Measurements from ENCODE around the gene BEND3. TPM values are rescaled to one million over a fixed set of nuclear protein-coding genes. Genes with fewer than 3 reads are reported as not detected.
"Not testable (repeated sequence)": the region's sequence is repeated elsewhere in the genome, so short reads cannot be mapped to it uniquely, and the experiment has no call there.

Gene BEND3
- total RNA-seq, 2 experiments from 2014 or later: 2.3 to 2.5 TPM

DNA sequence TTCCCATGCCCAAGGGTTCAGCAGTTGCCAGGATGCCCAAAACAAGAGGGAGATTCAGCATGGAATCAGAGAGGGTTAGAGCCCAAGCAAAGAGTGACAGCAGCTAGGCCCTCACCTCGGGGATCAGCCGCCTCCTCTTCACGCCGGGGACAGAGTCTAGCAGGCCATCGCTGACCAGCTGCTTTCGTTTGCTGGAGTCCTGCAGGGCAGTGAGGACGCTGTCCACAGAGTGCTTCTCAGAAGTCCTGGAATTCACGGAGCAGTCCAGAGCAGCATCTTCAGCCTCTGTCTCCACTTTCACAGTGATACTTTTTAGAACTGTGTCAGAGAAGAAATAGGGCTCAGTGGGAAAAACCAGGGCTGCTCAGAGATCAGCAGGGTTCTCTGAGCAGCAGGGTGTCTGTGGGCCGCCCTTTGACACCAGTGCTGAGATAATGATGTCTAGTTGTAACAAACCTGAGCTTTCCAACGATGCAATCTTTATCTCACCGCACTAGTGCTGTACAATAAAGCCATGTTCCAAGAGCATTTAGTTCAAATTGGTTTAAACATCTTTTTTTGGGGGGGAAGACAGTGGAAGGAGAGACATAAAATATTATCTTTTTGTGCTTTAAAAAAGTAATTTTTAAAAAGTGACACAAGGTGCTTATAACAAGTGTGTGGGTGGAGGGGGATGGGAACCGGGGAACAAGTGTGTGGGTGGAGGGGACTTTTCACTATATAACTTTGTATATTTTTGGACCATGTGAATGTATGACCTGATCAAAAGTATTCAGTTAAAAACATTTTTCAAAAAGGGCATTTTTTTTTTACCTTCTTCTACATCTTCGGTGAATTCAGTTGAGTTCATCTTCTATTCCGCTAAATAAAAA lies 16.6 kb downstream of the BEND3 start:
- H3K4me1 Mint-ChIP-seq: no peaks in the 10 kb centered on the region
- no peaks in the 10 kb centered on the region for H3K36me3 Mint-ChIP-seq (ENCODE audit: low read depth)
- H3K4me3 Mint-ChIP-seq: no peak overlapping the region
- DNase-seq: no peak
- ChIA-PET CTCF (interaction anchor here (1.5 kb wide), 1 partner anchor 15 kb away, joined by 8 read pairs; no protein-coding TSS in a partner anchor), POLR2A (no interaction called here)
- H3K27me3 Mint-ChIP-seq: no peaks in the 10 kb centered on the region
- no peak overlapping the region for H3K27ac Mint-ChIP-seq
- no peaks in the 10 kb centered on the region for H3K9me3 Mint-ChIP-seq

- peaks cover 34% of the 10 kb centered on the region for H3K4me1 Mint-ChIP-seq
- CTCF ChIA-PET: interaction anchor here (1.1 kb wide), 1 partner anchor 29 kb away, joined by 5 read pairs; no protein-coding TSS in a partner anchor
- peaks cover 20% of the 10 kb centered on the region for H3K36me3 Mint-ChIP-seq (ENCODE audit: low read depth)
- H3K4me3 Mint-ChIP-seq, H3K9me3 Mint-ChIP-seq, H3K27ac Mint-ChIP-seq, POLR2A ChIA-PET, DNase-seq, H3K27me3 Mint-ChIP-seq: not testable (repeated sequence)
Observed at GRCh38 chr6:107084459-107084858, 30.9 kb downstream of the BEND3 start.

GRCh38 chr6:107083921-107084320 lies 31.4 kb downstream of the BEND3 start:
- Mint-ChIP-seq H3K36me3 (ENCODE audit: low read depth) (peaks cover 20% of the 10 kb centered on the region), H3K4me1 (peaks cover 34% of the 10 kb centered on the region), H3K9me3 (peaks cover 9% of the 10 kb centered on the region), H3K27me3 (no peaks in the 10 kb centered on the region), H3K27ac (no peak overlapping the region), H3K4me3 (no peak overlapping the region)
- ChIA-PET CTCF (interaction anchor here (1.1 kb wide), 1 partner anchor 30 kb away, joined by 5 read pairs; no protein-coding TSS in a partner anchor), POLR2A (no interaction called here)
- no peak for DNase-seq

DNA sequence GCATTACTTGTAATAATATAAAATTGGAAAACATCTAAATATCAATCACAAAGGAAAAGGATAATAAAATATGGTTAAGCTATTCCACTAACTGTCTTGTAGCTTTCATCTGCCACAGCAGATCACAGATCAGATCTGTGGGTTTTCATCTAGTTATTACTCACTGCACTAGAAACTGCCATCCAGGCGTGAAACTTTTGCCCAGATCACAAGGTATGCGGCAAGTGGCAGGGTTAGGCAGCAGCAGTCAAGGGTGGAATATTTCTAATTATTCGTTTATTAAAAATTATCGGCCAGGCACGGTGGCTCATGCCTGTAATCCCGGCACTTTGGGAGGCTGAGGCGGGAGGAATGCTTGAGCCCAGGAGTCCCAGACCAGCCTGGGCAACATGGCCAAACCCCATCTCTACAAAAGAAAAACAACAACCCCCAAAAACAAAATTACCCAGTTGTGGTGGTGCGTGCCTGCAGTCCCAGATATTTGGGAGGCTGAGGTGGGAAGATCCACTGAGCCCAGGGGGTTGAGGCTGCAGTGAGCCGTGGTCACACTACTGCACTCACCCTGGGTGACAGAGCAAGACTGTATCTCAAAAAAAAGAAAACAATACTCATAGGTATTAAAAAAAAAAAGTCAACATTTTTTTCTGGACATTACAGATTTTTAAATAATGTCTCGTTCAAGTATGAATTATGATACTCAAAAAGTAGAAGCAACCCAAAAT lies 32.1 kb downstream of the BEND3 start:
- peak; percentile 39 for DNase-seq
- Mint-ChIP-seq H3K4me3 (no peak overlapping the region), H3K27me3 (no peaks in the 10 kb centered on the region), H3K4me1 (peaks cover 30% of the 10 kb centered on the region), H3K9me3 (peaks cover 9% of the 10 kb centered on the region), H3K36me3 (ENCODE audit: low read depth) (peaks cover 16% of the 10 kb centered on the region), H3K27ac (no peak overlapping the region)
- ChIA-PET CTCF (interaction anchor here (1.0 to 1.9 kb wide), 3 partner anchors 16 to 31 kb away, joined by 4 to 6 read pairs (median 4); no protein-coding TSS in a partner anchor), POLR2A (interaction anchor here (1.1 to 1.3 kb wide), 2 partner anchors 22 to 280 kb away, joined by 3 read pairs; no protein-coding TSS in a partner anchor)

DNA sequence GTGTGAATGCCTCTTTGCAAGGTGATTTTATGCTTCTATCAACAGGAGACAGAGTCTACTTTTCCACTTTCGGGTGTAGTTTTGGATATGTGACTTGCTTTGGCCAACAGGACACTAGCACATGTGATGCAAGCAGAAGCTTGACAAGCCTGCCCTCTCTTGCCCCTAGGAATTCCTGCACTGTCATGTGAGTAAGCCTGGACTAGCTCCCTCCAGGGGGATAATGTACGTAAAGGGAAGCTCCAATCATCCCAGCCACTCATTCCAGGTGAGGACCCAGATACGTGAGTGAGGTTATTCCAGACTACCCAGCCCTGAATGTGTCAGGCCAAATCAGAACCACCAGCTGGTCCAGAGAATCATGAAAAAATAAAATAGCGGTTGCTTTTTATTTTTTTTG lies 33.3 kb downstream of the BEND3 start:
- Mint-ChIP-seq H3K4me3 (no peak overlapping the region), H3K27me3 (no peaks in the 10 kb centered on the region), H3K27ac (no peak overlapping the region), H3K9me3 (peaks cover 9% of the 10 kb centered on the region), H3K4me1 (peaks cover 21% of the 10 kb centered on the region), H3K36me3 (ENCODE audit: low read depth) (peaks cover 13% of the 10 kb centered on the region)
- POLR2A ChIA-PET: interaction anchor here (1.1 to 1.3 kb wide), 2 partner anchors 21 to 281 kb away, joined by 3 read pairs; no protein-coding TSS in a partner anchor
- CTCF ChIA-PET: interaction anchor here (0.7 to 1.9 kb wide), 5 partner anchors 15 to 548 kb away, joined by 3 to 6 read pairs (median 3); no protein-coding TSS in a partner anchor
- no peak for DNase-seq

DNA sequence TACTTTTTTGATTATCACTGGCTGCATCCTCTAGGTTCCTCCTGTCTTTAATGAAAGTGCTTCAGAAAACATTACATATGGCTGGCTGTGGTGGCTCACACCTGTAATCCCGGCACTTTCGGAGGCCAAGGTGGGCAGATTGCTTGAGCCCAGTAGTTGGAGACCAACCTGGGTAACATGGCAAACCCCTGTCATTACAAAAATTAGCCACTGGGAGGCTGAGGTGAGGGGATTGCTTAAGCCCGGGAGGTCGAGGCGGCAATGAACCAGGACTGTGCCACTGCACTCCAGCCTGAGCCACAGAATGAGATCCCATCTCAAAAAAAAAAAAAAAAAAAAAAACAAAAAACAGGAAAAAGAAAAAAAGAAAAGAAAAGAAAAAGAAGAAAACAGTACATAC lies 35.3 kb downstream of the BEND3 start:
- Mint-ChIP-seq H3K9me3 (peaks cover 8% of the 10 kb centered on the region), H3K27me3 (no peaks in the 10 kb centered on the region), H3K4me3 (no peak overlapping the region), H3K27ac (no peak overlapping the region), H3K4me1 (peaks cover 21% of the 10 kb centered on the region), H3K36me3 (ENCODE audit: low read depth) (peaks cover 12% of the 10 kb centered on the region)
- DNase-seq: no peak
- POLR2A ChIA-PET: no interaction called here
- CTCF ChIA-PET: no interaction called here

GRCh38 chr6:107079429-107079828 lies 35.9 kb downstream of the BEND3 start:
- no peak overlapping the region for H3K27ac Mint-ChIP-seq
- H3K36me3 Mint-ChIP-seq (ENCODE audit: low read depth): peaks cover 6% of the 10 kb centered on the region
- H3K4me3 Mint-ChIP-seq: no peak overlapping the region
- ChIA-PET CTCF (no interaction called here), POLR2A (no interaction called here)
- no peaks in the 10 kb centered on the region for H3K27me3 Mint-ChIP-seq
- H3K4me1 Mint-ChIP-seq: peaks cover 20% of the 10 kb centered on the region
- H3K9me3 Mint-ChIP-seq: peaks cover 2% of the 10 kb centered on the region
- DNase-seq: no peak

GRCh38 chr6:107077710-107078109 lies 37.6 kb downstream of the BEND3 start:
- DNase-seq: no peak
- Mint-ChIP-seq H3K36me3 (ENCODE audit: low read depth) (no peaks in the 10 kb centered on the region), H3K4me3 (no peak overlapping the region), H3K27me3 (no peaks in the 10 kb centered on the region), H3K9me3 (no peaks in the 10 kb centered on the region), H3K27ac (no peak overlapping the region), H3K4me1 (peaks cover 12% of the 10 kb centered on the region)
- POLR2A ChIA-PET: no interaction called here
- CTCF ChIA-PET: no interaction called here

DNA sequence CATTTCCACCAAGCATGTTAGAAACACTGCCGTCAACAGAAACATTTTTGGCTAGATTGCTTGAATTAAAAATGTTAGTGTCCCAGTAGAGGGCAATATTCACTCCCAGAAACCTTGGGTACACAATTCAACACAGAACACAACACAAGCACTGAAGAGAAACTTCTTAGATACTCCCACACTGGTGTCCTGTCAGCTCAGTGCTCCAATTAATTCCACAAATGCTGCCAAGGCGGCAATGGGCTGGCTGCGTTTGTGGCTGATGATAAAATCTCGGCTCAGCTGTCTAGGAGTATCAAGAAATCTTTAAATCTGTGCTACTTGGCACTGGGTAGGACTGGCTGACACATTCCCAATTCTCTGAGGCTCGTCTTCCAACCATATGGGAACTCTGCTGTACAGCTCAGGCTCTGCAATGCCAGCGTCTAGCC lies 39.3 kb downstream of the BEND3 start:
- Mint-ChIP-seq H3K9me3 (no peaks in the 10 kb centered on the region), H3K4me3 (no peak overlapping the region), H3K4me1 (no peaks in the 10 kb centered on the region), H3K36me3 (ENCODE audit: low read depth) (no peaks in the 10 kb centered on the region), H3K27me3 (no peaks in the 10 kb centered on the region), H3K27ac (no peak overlapping the region)
- POLR2A ChIA-PET: no interaction called here
- CTCF ChIA-PET: no interaction called here
- DNase-seq: no peak

DNA sequence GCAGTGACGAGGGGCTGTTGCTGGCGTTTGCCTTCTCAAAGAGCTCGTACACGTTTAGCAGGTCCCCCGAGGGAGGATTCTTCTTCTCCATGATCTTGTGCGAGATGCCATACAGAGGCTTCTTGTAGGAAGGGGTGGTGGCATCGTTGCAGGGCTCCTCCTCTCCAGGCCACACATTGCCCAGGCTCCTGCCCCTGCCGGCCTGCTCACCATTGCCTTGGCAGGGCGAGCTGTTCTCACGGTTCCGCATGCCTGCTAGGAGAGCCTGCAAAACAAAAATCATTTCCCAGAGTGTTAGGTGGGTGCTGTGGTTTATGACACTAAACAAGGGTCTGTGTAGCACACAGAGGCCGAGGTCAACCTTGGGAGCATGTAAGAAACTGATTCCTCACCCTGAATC lies 44.6 kb downstream of the BEND3 start:
- POLR2A ChIA-PET: no interaction called here
- H3K4me1 Mint-ChIP-seq: peaks cover 15% of the 10 kb centered on the region
- no peak overlapping the region for H3K27ac Mint-ChIP-seq
- H3K9me3 Mint-ChIP-seq: no peaks in the 10 kb centered on the region
- CTCF ChIA-PET: interaction anchor here (0.6 kb wide), 2 partner anchors 17 to 728 kb away, joined by 3 read pairs; no protein-coding TSS in a partner anchor
- H3K36me3 Mint-ChIP-seq (ENCODE audit: low read depth): no peaks in the 10 kb centered on the region
- no peak overlapping the region for H3K4me3 Mint-ChIP-seq
- DNase-seq: no peak
- H3K27me3 Mint-ChIP-seq: no peaks in the 10 kb centered on the region

GRCh38 chr6:107069631-107070548 lies 45.4 kb downstream of the BEND3 start:
- H3K27ac Mint-ChIP-seq: no peak overlapping the region
- POLR2A ChIA-PET: no interaction called here

GRCh38 chr6:107068691-107069630 lies 46.4 kb downstream of the BEND3 start:
- peaks cover 29% of the 10 kb centered on the region for H3K4me1 Mint-ChIP-seq
- CTCF ChIA-PET: no interaction called here
- no peak for DNase-seq
- POLR2A ChIA-PET: no interaction called here
- no peak overlapping the region for H3K4me3 Mint-ChIP-seq
- H3K9me3 Mint-ChIP-seq: no peaks in the 10 kb centered on the region
- no peak overlapping the region for H3K27ac Mint-ChIP-seq
- no peaks in the 10 kb centered on the region for H3K36me3 Mint-ChIP-seq (ENCODE audit: low read depth)
- no peaks in the 10 kb centered on the region for H3K27me3 Mint-ChIP-seq

More at GRCh38 chr6:107069631-107070548, 45.4 kb downstream of the BEND3 start:
- no peak for DNase-seq
- no peaks in the 10 kb centered on the region for H3K9me3 Mint-ChIP-seq
- H3K4me3 Mint-ChIP-seq: no peak overlapping the region
- peaks cover 23% of the 10 kb centered on the region for H3K4me1 Mint-ChIP-seq
- H3K36me3 Mint-ChIP-seq (ENCODE audit: low read depth): no peaks in the 10 kb centered on the region
- no peaks in the 10 kb centered on the region for H3K27me3 Mint-ChIP-seq
- CTCF ChIA-PET: interaction anchor here (0.6 kb wide), 2 partner anchors 18 to 727 kb away, joined by 3 read pairs; no protein-coding TSS in a partner anchor
